ENCODE measurements around the gene KDM7A. TPM values are rescaled to one million over a fixed set of nuclear protein-coding genes. Genes with fewer than 3 reads are reported as not detected.

KDM7A gene
- total RNA-seq, 5 donors from 2014 or later (not counting 1 experiment from before 2014, with no cell fraction given): 36.5 to 60.2 (median 55.0) TPM

DNA sequence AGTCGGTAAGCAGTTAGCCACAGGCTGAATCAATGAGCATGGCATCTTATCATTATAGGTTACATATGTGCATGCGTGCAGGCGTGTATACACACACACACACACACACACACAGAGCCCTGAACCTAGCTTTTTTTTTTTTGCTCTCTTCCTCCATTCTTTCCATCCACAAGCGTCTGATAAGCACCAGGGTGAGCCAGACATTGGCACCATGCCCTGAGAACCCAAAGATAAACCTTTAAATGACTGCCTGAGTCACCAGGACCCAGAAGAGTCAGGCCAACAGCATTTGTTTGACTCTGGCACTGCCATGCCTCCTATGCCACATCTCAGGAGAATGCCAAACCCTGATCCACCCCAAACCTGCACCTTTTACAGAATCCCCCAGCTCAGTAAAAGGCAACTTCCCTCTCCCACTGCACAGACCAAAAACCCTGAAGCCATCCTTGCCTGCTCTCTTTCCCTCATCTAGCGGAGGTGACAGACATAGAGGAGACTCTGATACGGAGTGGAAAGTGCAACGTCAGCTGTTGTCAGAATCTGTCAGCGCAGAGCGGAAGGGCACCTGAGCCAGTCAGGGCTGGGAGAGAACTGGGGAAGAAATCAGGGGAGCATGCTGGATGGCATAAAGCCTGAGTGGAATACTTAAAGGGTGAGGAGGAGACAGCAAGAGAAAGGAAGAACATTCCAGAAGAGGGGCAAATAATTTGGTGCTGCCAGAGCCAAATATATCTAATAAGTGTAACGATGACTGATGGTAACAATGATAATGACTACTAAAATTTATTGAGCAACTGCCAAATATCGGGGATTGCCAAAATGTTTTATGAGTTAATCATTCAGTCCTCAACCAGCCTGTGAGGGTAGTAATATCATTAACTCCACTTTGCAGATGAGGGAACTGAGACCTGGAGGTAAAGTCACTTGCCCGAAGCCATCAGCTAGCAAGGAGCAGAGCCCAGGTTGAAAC lies 117.2 kb downstream of the KDM7A start:
- H3K27ac ChIP-seq (ENCODE audit: low read length): peak overlapping the region; percentile 6
- Mint-ChIP-seq H3K27ac (peak overlapping the region; percentile 91 to 92), H3K4me3 (peak overlapping the region; percentile 87 to 93 (median 91)), H3K36me3 (peaks cover 36% of the 10 kb centered on the region), H3K27me3 (no peaks in the 10 kb centered on the region), H3K9me3 (no peaks in the 10 kb centered on the region), H3K4me1 (peaks cover 68 to 80% (median 74%) of the 10 kb centered on the region in 3 donors)
- no peaks in the 10 kb centered on the region for H3K9me3 ChIP-seq
- DNase-seq: peak in 4 of 35 experiments; percentile 17 to 57 (median 44)
- H3K36me3 ChIP-seq (ENCODE audit: control insufficient read depth in 2 of 2, extremely low read depth in 1 of 2, insufficient read depth in 1 of 2, low read length in 1 of 2): peaks cover 5 to 26% of the 10 kb centered on the region in 2 donors
- POLR2A ChIA-PET: interaction anchor here (0.5 to 0.6 kb wide), 3 partner anchors 13 to 174 kb away, joined by 3 to 5 read pairs (median 3); no protein-coding TSS in a partner anchor
- H3K27me3 ChIP-seq (replicated peaks in 1 of 2; ENCODE audit: control insufficient read depth in 2 of 2, extremely low read depth in 1 of 2, insufficient read depth in 2 of 2, low read length in 1 of 2): no peaks in the 10 kb centered on the region
- ATAC-seq (replicated peaks in 1 of 4): no peak
- WGBS (ENCODE audit: insufficient coverage): 64% methylated on average over 7 of the region's 12 CpGs
- CTCF ChIA-PET: interaction anchor here (0.5 to 1.1 kb wide), 4 partner anchors 10 to 413 kb away, joined by 3 to 4 read pairs (median 4); no protein-coding TSS in a partner anchor
- peaks cover 27 to 50% of the 10 kb centered on the region in 2 experiments for H3K4me1 ChIP-seq (ENCODE audit: control insufficient read depth in 1 of 2, extremely low read depth in 1 of 2, insufficient read depth in 2 of 2, low read length in 2 of 2)
- H3K4me3 ChIP-seq (ENCODE audit: control insufficient read depth in 1 of 2, extremely low read depth in 1 of 2, low read length in 1 of 2): no peak overlapping the region

DNA sequence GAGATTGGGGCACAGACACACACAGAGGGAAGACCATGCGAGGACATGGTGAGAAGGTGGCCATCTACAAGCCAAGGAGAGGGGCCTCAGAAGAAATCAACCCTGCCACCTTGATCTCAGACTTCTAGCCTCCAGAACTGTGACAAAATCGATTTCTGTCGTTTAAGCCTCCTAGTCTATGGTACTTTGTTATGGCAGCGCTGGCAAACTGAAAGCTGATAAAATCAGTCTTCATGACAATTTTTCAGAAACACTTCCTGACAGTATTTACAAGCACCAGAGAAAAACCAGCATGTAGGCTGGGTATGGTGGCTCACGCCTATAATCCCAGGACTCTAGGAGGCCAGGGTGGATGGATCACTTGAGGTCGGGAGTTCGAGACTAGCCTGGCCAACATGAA lies 118.3 kb downstream of the KDM7A start:
- 50% methylated on average over 3 of the region's 7 CpGs for WGBS (ENCODE audit: insufficient coverage)
- CTCF ChIA-PET: interaction anchor here in 1 of 2 donors (0.5 to 1.1 kb wide), 3 partner anchors 11 to 412 kb away, joined by 3 to 4 read pairs (median 4); no protein-coding TSS in a partner anchor
- no peak overlapping the region for H3K4me3 ChIP-seq (ENCODE audit: control insufficient read depth in 1 of 2, extremely low read depth in 1 of 2, low read length in 1 of 2)

GRCh38 chr7:140057143-140057535 lies 119.6 kb downstream of the KDM7A start:
- CTCF ChIA-PET: no interaction called here
- H3K27ac Mint-ChIP-seq: peak overlapping the region in 1 of 2 donors; percentile 51

More for the DNA sequence above, 118.3 kb downstream of the KDM7A start:
- Mint-ChIP-seq H3K4me3 (peak overlapping the region in 2 of 3 donors; percentile 17 to 87), H3K4me1 (peaks cover 78 to 85% (median 81%) of the 10 kb centered on the region in 3 donors), H3K27ac (peak overlapping the region; percentile 72 to 91), H3K27me3 (no peaks in the 10 kb centered on the region), H3K36me3 (peaks cover 46% of the 10 kb centered on the region), H3K9me3 (no peaks in the 10 kb centered on the region)
- peaks cover 5 to 32% of the 10 kb centered on the region in 2 donors for H3K36me3 ChIP-seq (ENCODE audit: control insufficient read depth in 2 of 2, extremely low read depth in 1 of 2, insufficient read depth in 1 of 2, low read length in 1 of 2)
- no peak overlapping the region for H3K27ac ChIP-seq (ENCODE audit: low read length)
- no peaks in the 10 kb centered on the region for H3K9me3 ChIP-seq
- DNase-seq (no peak), ATAC-seq (replicated peaks in 1 of 4) (no peak)
- H3K27me3 ChIP-seq (replicated peaks in 1 of 2; ENCODE audit: control insufficient read depth in 2 of 2, extremely low read depth in 1 of 2, insufficient read depth in 2 of 2, low read length in 1 of 2): no peaks in the 10 kb centered on the region
- peaks cover 27 to 53% of the 10 kb centered on the region in 2 experiments for H3K4me1 ChIP-seq (ENCODE audit: control insufficient read depth in 1 of 2, extremely low read depth in 1 of 2, insufficient read depth in 2 of 2, low read length in 2 of 2)
- POLR2A ChIA-PET: interaction anchor here (0.5 to 0.6 kb wide), 4 partner anchors 14 to 651 kb away, joined by 3 to 7 read pairs (median 4); no protein-coding TSS in a partner anchor

GRCh38 chr7:140056431-140057142 lies 120.2 kb downstream of the KDM7A start:
- Mint-ChIP-seq H3K4me3 (no peak overlapping the region), H3K36me3 (peaks cover 60% of the 10 kb centered on the region), H3K9me3 (no peaks in the 10 kb centered on the region), H3K4me1 (peaks cover 73 to 90% (median 84%) of the 10 kb centered on the region in 3 donors), H3K27ac (peak overlapping the region in 1 of 2 donors; percentile 52), H3K27me3 (no peaks in the 10 kb centered on the region)
- DNase-seq: no peak
- POLR2A ChIA-PET: interaction anchor here in 1 of 2 donors (0.6 kb wide), 1 partner anchor 408 kb away, joined by 4 read pairs; no protein-coding TSS in a partner anchor
- peaks cover 5 to 40% of the 10 kb centered on the region in 2 donors for H3K36me3 ChIP-seq (ENCODE audit: control insufficient read depth in 2 of 2, extremely low read depth in 1 of 2, insufficient read depth in 1 of 2, low read length in 1 of 2)
- H3K27ac ChIP-seq (ENCODE audit: low read length): no peak overlapping the region
- WGBS (ENCODE audit: insufficient coverage): 100% methylated on average over 2 of the region's 5 CpGs
- CTCF ChIA-PET: interaction anchor here in 1 of 2 donors (0.8 kb wide), 1 partner anchor 438 kb away, joined by 3 read pairs; no protein-coding TSS in a partner anchor
- no peaks in the 10 kb centered on the region for H3K27me3 ChIP-seq (replicated peaks in 1 of 2; ENCODE audit: control insufficient read depth in 2 of 2, extremely low read depth in 1 of 2, insufficient read depth in 2 of 2, low read length in 1 of 2)
- H3K9me3 ChIP-seq: no peaks in the 10 kb centered on the region
- peaks cover 20 to 40% of the 10 kb centered on the region in 2 experiments for H3K4me1 ChIP-seq (ENCODE audit: control insufficient read depth in 1 of 2, extremely low read depth in 1 of 2, insufficient read depth in 2 of 2, low read length in 2 of 2)
- ATAC-seq (replicated peaks in 1 of 4): no peak
- H3K4me3 ChIP-seq (ENCODE audit: control insufficient read depth in 1 of 2, extremely low read depth in 1 of 2, low read length in 1 of 2): no peak overlapping the region

More at GRCh38 chr7:140057143-140057535, 119.6 kb downstream of the KDM7A start:
- no peaks in the 10 kb centered on the region for H3K9me3 ChIP-seq
- H3K27me3 Mint-ChIP-seq: no peaks in the 10 kb centered on the region
- no peaks in the 10 kb centered on the region for H3K9me3 Mint-ChIP-seq
- no peak for ATAC-seq (replicated peaks in 1 of 4)
- H3K4me3 ChIP-seq (ENCODE audit: control insufficient read depth in 1 of 2, extremely low read depth in 1 of 2, low read length in 1 of 2): no peak overlapping the region
- no peak overlapping the region for H3K4me3 Mint-ChIP-seq
- H3K36me3 Mint-ChIP-seq: peaks cover 58% of the 10 kb centered on the region
- 100% methylated on average over 2 of the region's 3 CpGs for WGBS (ENCODE audit: insufficient coverage)
- peaks cover 5 to 36% of the 10 kb centered on the region in 2 donors for H3K36me3 ChIP-seq (ENCODE audit: control insufficient read depth in 2 of 2, extremely low read depth in 1 of 2, insufficient read depth in 1 of 2, low read length in 1 of 2)
- peaks cover 79 to 93% (median 85%) of the 10 kb centered on the region in 3 donors for H3K4me1 Mint-ChIP-seq
- H3K27ac ChIP-seq (ENCODE audit: low read length): no peak overlapping the region
- POLR2A ChIA-PET: interaction anchor here in 1 of 2 donors (0.6 kb wide), 1 partner anchor 407 kb away, joined by 4 read pairs; no protein-coding TSS in a partner anchor
- no peak for DNase-seq
- no peaks in the 10 kb centered on the region for H3K27me3 ChIP-seq (replicated peaks in 1 of 2; ENCODE audit: control insufficient read depth in 2 of 2, extremely low read depth in 1 of 2, insufficient read depth in 2 of 2, low read length in 1 of 2)
- H3K4me1 ChIP-seq (ENCODE audit: control insufficient read depth in 1 of 2, extremely low read depth in 1 of 2, insufficient read depth in 2 of 2, low read length in 2 of 2): peaks cover 23 to 46% of the 10 kb centered on the region in 2 experiments

DNA sequence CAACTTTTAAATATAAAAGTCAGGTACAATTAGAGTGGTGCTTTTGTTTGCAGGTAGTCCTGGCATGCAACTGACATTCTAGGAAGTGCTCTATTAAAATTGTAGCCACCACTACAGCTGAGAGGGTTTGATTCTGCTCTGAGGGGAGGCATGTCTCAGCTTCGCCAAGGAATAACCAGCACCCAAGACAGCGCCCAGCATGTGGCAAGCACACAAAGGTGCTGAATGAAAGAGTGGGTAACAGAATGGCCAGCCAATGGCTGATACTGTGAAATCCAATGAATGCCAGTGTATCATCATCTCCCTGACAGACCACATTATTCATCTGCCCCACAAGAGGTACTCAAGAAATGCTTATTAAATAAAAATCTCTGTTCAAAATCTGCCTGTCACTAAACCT lies 121.0 kb downstream of the KDM7A start:
- Mint-ChIP-seq H3K27me3 (no peaks in the 10 kb centered on the region), H3K4me1 (peaks cover 66 to 83% (median 76%) of the 10 kb centered on the region in 3 donors), H3K27ac (peak overlapping the region in 1 of 2 donors; percentile 25), H3K4me3 (no peak overlapping the region), H3K9me3 (no peaks in the 10 kb centered on the region), H3K36me3 (peaks cover 60% of the 10 kb centered on the region)
- no peak overlapping the region for H3K27ac ChIP-seq (ENCODE audit: low read length)
- peaks cover 5 to 41% of the 10 kb centered on the region in 2 donors for H3K36me3 ChIP-seq (ENCODE audit: control insufficient read depth in 2 of 2, extremely low read depth in 1 of 2, insufficient read depth in 1 of 2, low read length in 1 of 2)
- ATAC-seq (replicated peaks in 1 of 4): no peak
- no peaks in the 10 kb centered on the region for H3K27me3 ChIP-seq (replicated peaks in 1 of 2; ENCODE audit: control insufficient read depth in 2 of 2, extremely low read depth in 1 of 2, insufficient read depth in 2 of 2, low read length in 1 of 2)
- H3K9me3 ChIP-seq: no peaks in the 10 kb centered on the region
- DNase-seq: no peak
- ChIA-PET POLR2A (no interaction called here), CTCF (no interaction called here)
- WGBS (ENCODE audit: insufficient coverage): no CpG with 5 or more reads among the region's 2 CpGs
- H3K4me3 ChIP-seq (ENCODE audit: control insufficient read depth in 1 of 2, extremely low read depth in 1 of 2, low read length in 1 of 2): no peak overlapping the region
- peaks cover 13 to 32% of the 10 kb centered on the region in 2 experiments for H3K4me1 ChIP-seq (ENCODE audit: control insufficient read depth in 1 of 2, extremely low read depth in 1 of 2, insufficient read depth in 2 of 2, low read length in 2 of 2)

All from T-cell (primary cell).